GM12878 (cell line): ENCODE data around the gene NTF3.

Experiments used
- GABPA ChIP-seq: IDR thresholded peaks from 2 replicates; pipeline ENCODE4 v1.6.1; 2014; ENCODE audit warnings: antibody characterized with exemption, low read depth, mild to moderate bottlenecking, inconsistent platforms
- TF ChIP-seq, protein P1 (sequence below), 3 experiments: IDR thresholded peaks in 2 of 3; conservative IDR thresholded peaks in 1 of 3; 2 replicates each; pipeline ENCODE4 v1.5.1; 2011; ENCODE audit warnings: low read depth in 3 of 3, low read length in 3 of 3, mild to moderate bottlenecking in 3 of 3, control low read depth in 2 of 3, moderate library complexity in 2 of 3, inconsistent platforms in 1 of 3, mixed read lengths in 1 of 3; ENCODE audit not compliant: control insufficient read depth in 2 of 3, insufficient read depth in 1 of 3; ENCODE audit errors: extremely low read depth in 1 of 3

DNA sequence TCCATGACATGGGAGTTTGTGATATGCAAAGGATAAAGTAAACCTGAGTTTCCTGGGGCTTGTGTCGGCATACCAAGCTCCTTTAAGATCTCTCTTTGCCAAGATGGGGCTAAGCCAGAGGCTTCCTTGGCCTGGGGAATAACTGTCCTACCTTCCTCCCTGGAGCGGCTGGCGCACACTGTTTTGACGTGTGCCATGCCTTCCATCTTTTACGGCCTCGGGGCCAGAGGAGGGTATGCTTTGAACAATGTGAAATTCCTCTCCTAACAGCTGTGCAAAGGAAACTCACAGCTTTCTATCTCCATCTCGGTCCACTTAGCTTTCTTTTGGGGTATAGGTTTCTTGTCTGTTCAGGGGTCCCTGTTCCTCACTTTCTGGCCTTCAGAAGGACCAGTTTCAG is 55.2 kb downstream of the NTF3 start:
- TF ChIP-seq, protein P1, sequence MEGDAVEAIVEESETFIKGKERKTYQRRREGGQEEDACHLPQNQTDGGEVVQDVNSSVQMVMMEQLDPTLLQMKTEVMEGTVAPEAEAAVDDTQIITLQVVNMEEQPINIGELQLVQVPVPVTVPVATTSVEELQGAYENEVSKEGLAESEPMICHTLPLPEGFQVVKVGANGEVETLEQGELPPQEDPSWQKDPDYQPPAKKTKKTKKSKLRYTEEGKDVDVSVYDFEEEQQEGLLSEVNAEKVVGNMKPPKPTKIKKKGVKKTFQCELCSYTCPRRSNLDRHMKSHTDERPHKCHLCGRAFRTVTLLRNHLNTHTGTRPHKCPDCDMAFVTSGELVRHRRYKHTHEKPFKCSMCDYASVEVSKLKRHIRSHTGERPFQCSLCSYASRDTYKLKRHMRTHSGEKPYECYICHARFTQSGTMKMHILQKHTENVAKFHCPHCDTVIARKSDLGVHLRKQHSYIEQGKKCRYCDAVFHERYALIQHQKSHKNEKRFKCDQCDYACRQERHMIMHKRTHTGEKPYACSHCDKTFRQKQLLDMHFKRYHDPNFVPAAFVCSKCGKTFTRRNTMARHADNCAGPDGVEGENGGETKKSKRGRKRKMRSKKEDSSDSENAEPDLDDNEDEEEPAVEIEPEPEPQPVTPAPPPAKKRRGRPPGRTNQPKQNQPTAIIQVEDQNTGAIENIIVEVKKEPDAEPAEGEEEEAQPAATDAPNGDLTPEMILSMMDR (IDR thresholded peaks at IDR 0.05 in 2 of 3, conservative IDR thresholded peaks at IDR 0.05 in 1 of 3; ENCODE audit: control insufficient read depth in 2 of 3, extremely low read depth in 1 of 3, insufficient read depth in 1 of 3, low read depth in 3 of 3, low read length in 3 of 3) = no peak
- TF ChIP-seq GABPA = no peak
